Type B pancreatic cell (in vitro differentiated cells): ENCODE results near the gene GJC3. TPM values are rescaled to one million over a fixed set of nuclear protein-coding genes. Genes with fewer than 3 reads are reported as not detected.
A peak's percentile ranks its signal among the peaks of the same experiment; 100 is the strongest.
"Not testable (repeated sequence)": the region's sequence is repeated elsewhere in the genome, so short reads cannot be mapped to it uniquely, and the experiment has no call there.

Experiments used
- DNase-seq: peaks from one replicate; pipeline ENCODE4 v3.0.0; 2021; ENCODE audit warnings: mixed read lengths; ENCODE audit not compliant: unreplicated experiment; ENCODE audit errors: extremely low spot score
- H3K27ac Mint-ChIP-seq: 2 replicates; pipeline ENCODE4 v1.8.0; 2021; ENCODE audit warnings: mild to moderate bottlenecking, mixed read lengths
- H3K27me3 Mint-ChIP-seq: 2 replicates; pipeline ENCODE4 v1.8.0; 2021; ENCODE audit warnings: mixed read lengths
- H3K36me3 Mint-ChIP-seq: 2 replicates; pipeline ENCODE4 v1.8.0; 2021; ENCODE audit warnings: mixed read lengths
- H3K4me1 Mint-ChIP-seq: one replicate; pipeline ENCODE4 v1.8.0; 2021; ENCODE audit warnings: mixed read lengths; ENCODE audit not compliant: unreplicated experiment
- H3K4me3 Mint-ChIP-seq: 2 replicates; pipeline ENCODE4 v1.8.0; 2021; ENCODE audit warnings: mild to moderate bottlenecking, mixed read lengths
- H3K9me3 Mint-ChIP-seq: 2 replicates; pipeline ENCODE4 v1.8.0; 2021; ENCODE audit warnings: mixed read lengths
- CTCF ChIP-seq: fragments of 200-600 bp; sonication (generic); conservative IDR thresholded peaks from 2 replicates; pipeline ENCODE4 v1.5.0; 2021; ENCODE audit warnings: antibody characterized with exemption, mild to moderate bottlenecking
- long read RNA-seq: library from polyadenylated mRNA; unstranded; transcript quantifications from one replicate; pipeline ENCODE4 v2.0.0, GENCODE V29; 2020
- total RNA-seq: library from RNA; stranded (reverse); gene quantifications from 2 replicates; pipeline ENCODE4 v1.2.1, GENCODE V29; 2021; ENCODE audit warnings: low replicate concordance

GJC3 gene, protein sequence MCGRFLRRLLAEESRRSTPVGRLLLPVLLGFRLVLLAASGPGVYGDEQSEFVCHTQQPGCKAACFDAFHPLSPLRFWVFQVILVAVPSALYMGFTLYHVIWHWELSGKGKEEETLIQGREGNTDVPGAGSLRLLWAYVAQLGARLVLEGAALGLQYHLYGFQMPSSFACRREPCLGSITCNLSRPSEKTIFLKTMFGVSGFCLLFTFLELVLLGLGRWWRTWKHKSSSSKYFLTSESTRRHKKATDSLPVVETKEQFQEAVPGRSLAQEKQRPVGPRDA
- not detected in 2 replicates for total RNA-seq
- long read RNA-seq, result 0 reads

DNA sequence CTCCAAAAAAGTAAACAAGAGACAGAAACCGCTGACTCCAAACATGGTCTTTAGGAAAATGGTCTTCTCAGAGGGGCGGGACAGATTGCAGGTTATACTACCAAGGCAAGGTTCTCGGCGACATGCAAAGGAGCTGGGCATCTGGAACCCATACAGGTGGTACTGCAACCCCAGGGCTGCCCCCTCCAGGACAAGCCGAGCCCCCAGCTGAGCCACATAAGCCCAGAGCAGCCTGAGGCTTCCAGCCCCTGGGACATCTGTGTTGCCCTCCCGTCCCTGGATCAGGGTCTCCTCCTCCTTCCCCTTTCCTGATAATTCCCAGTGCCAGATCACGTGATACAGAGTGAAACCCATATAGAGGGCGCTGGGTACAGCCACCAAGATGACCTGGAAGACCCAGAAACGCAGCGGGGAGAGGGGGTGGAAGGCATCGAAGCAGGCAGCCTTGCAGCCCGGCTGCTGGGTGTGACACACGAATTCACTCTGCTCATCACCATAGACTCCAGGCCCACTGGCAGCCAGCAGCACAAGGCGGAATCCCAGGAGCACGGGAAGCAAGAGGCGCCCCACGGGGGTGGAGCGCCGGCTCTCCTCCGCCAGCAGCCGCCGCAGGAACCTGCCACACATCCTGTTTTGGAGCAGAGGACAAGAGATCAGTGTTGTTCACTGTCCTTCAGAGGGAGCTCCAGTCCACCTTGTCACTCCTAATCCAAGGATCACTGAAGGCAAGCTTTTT lies at the start of gene GJC3:
Gene GJC3 (minus strand): TSS at position 627 of the 736 bp plus-strand sequence. CDS start 0 bp downstream, at position 627.
- TF ChIP-seq CTCF, result peak; percentile 57
- DNase-seq, result no peak
- no peak within 1 kb of the TSS for H3K27ac Mint-ChIP-seq
- no peaks in the 10 kb centered on the region for H3K9me3 Mint-ChIP-seq
- peaks cover 7% of the 10 kb centered on the region for H3K4me1 Mint-ChIP-seq
- H3K36me3 Mint-ChIP-seq, result no peaks in the 10 kb centered on the region
- H3K4me3 Mint-ChIP-seq, result peak within 1 kb of the TSS; percentile 78
- peaks cover 55% of the 10 kb centered on the region for H3K27me3 Mint-ChIP-seq

GRCh38 chr7:99976626-99977025 lies 47.2 kb upstream of the GJC3 start:
- peaks cover 21% of the 10 kb centered on the region for H3K27me3 Mint-ChIP-seq
- no peaks in the 10 kb centered on the region for H3K36me3 Mint-ChIP-seq
- no peak overlapping the region for H3K4me3 Mint-ChIP-seq
- no peak for DNase-seq
- no peaks in the 10 kb centered on the region for H3K9me3 Mint-ChIP-seq
- H3K27ac Mint-ChIP-seq, result no peak overlapping the region
- no peak for TF ChIP-seq CTCF
- H3K4me1 Mint-ChIP-seq, result no peaks in the 10 kb centered on the region

- H3K4me3 Mint-ChIP-seq, result no peak within 1 kb of the TSS
- H3K9me3 Mint-ChIP-seq, result no peaks in the 10 kb centered on the region
- TF ChIP-seq CTCF, result no peak
- no peaks in the 10 kb centered on the region for H3K36me3 Mint-ChIP-seq
- H3K27me3 Mint-ChIP-seq, result peaks cover 18% of the 10 kb centered on the region
- H3K4me1 Mint-ChIP-seq, result no peaks in the 10 kb centered on the region
- no peak within 1 kb of the TSS for H3K27ac Mint-ChIP-seq
- DNase-seq, result no peak
Measured at GRCh38 chr7:99975782-99976521, 46.5 kb upstream of the GJC3 start, which contains the start of gene AZGP1. TSS of gene AZGP1 (minus strand) at chr7:99976031. CDS start at chr7:99976020, 11 bp downstream.

DNA sequence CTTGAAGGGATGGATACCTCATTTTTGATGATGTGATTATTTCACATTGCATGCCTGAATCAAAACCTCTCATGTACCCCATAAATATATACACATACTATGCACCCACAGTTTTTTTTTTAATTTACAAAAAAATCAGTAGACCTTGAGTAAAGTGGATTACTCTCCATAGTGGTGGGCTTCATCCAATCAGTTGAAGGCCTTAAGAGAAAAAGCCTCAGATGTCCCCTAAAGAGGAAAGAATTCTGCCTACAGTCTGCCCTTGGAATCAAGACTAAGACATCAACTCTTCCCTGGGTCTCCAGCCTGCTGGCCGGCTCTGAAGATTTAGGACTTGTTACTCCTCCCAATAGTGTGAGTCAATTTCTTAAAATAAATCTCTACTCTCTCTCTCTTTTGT lies 45.3 kb upstream of the GJC3 start:
- H3K36me3 Mint-ChIP-seq, result no peaks in the 10 kb centered on the region
- H3K4me1 Mint-ChIP-seq, result no peaks in the 10 kb centered on the region
- H3K9me3 Mint-ChIP-seq, result no peaks in the 10 kb centered on the region
- no peak overlapping the region for H3K27ac Mint-ChIP-seq
- H3K4me3 Mint-ChIP-seq, result no peak overlapping the region
- DNase-seq, result no peak
- H3K27me3 Mint-ChIP-seq, result peaks cover 22% of the 10 kb centered on the region
- no peak for TF ChIP-seq CTCF

DNA sequence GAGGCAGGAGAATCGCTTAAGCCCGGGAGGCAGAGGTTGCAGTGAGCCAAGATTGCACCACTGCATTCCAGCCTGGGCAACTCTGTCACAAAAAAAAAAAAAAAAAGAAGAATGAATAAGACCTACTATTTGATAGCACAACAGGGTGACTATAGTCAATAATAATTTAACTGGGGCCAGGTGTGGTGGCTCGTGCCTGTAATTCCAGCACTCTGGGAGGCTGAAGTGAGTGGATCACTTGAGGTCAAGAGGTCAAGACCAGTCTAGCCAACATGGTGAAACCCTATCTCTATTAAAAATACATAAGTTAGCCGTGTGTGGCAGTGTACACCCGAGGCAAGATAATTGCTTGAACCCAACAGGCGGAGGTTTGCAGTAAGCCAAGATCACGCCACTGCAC lies 44.4 kb upstream of the GJC3 start:
- not testable (repeated sequence) for H3K4me1 Mint-ChIP-seq, H3K4me3 Mint-ChIP-seq, DNase-seq, H3K27ac Mint-ChIP-seq, H3K9me3 Mint-ChIP-seq, H3K36me3 Mint-ChIP-seq
- H3K27me3 Mint-ChIP-seq, result peaks cover 20% of the 10 kb centered on the region
